GM19438 (cell line): Measurements from ENCODE around the gene NIF3L1.
A peak's percentile ranks its signal among the peaks of the same experiment; 100 is the strongest.
"Not testable (repeated sequence)": the region's sequence is repeated elsewhere in the genome, so short reads cannot be mapped to it uniquely, and the experiment has no call there.

Experiments used
- ATAC-seq: cut with Tn5 transposase; IDR thresholded peaks from one replicate; pipeline ENCODE4 v1.9.1; 2021; ENCODE audit warnings: low read depth; ENCODE audit not compliant: unreplicated experiment

NIF3L1 gene

GRCh38 chr2:200869014-200869413 lies 20.2 kb upstream of the NIF3L1 start:
- no peak for ATAC-seq

DNA sequence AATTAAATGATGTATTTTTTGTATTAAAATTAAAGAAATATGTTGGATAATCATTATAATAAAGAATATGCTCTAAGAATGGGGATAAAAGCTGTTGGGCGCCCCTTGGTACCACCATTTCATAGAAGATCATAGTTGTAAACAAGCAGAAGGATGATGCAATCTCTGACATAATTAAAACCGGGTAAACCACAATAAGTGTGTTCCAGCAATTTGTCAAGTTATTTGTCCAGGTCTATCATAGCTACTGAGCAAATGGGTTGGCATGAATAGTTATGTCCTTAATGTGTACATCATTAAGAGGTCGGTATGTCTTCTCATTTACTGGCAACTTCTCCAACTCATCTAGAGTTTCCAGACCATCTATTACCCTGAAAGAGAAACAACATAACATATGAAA lies 18.0 kb upstream of the NIF3L1 start:
- ATAC-seq = no peak

DNA sequence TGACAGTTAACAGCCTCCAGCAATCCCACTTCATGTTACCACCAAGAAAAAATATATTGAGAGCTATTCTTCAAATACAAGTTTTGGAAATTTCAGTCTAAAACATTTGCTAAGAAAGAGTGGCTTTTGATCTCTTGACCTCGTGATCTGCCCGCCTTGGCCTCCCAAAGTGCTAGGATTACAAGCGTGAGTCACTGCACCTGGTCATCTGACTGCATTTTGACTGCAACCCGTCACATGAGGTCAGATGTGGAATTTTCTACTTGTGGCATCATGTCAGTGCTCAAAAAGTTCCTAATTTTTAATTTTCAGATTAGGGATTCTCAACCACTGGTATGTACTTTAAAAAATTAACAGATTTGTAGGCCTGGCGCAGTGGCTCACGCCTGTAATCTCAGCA lies 15.6 kb upstream of the NIF3L1 start:
- no peak for ATAC-seq

DNA sequence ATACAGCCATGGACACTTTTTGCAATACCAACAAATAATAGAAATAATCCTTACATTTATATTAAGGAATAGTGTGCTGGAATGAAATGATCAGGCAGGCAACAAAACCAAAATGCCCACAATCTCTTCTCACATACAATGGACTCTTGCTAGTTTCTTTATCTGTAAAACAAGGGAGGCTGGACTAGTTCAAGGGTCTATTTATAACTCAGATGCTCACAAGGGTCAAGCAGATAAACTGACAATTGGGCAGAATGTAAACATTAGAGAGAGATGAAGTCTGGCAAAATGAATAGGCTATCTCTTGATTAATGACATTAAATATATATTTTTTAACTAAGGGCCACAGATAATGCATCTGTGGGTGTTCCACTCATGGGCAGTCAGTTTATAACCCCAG lies 11.7 kb upstream of the NIF3L1 start:
- no peak for ATAC-seq

DNA sequence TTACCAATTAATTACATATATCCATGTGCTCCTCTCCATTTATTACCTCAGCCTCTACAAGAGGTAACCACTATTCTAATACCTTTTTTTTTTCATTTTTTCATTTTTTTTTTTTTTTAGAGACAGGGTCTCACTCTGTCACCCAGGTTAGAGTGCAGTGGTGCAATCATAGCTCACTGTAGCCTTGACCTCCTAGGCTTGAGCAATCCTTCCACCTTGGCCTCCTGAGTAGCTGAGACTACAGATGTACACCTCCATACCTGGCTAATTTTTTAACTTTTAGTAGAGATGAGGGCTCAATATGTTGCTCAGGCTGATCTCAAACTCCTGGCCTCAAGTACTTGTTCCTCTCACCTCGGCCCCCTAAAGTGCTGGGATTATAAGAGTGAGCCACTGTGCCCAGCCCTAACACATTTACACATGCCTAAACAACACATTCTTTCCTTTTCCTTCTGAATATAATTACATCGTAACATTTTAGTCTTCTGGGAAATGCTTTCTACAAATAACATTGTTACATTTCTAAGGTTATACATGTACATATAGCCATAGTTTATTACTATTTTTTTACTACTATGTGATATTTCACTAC lies 10.8 kb upstream of the NIF3L1 start:
- no peak for ATAC-seq

- not testable (repeated sequence) for ATAC-seq
These were observed 7.4 kb upstream of the NIF3L1 start for GRCh38 chr2:200881715-200882249.

GRCh38 chr2:200899482-200899881 lies 10.3 kb downstream of the NIF3L1 start:
- no peak for ATAC-seq

- ATAC-seq = peak; percentile 97
These were observed 12.4 kb downstream of the NIF3L1 start for GRCh38 chr2:200901459-200902072.

GRCh38 chr2:200905618-200906296 lies 16.6 kb downstream of the NIF3L1 start:
- no peak for ATAC-seq

DNA sequence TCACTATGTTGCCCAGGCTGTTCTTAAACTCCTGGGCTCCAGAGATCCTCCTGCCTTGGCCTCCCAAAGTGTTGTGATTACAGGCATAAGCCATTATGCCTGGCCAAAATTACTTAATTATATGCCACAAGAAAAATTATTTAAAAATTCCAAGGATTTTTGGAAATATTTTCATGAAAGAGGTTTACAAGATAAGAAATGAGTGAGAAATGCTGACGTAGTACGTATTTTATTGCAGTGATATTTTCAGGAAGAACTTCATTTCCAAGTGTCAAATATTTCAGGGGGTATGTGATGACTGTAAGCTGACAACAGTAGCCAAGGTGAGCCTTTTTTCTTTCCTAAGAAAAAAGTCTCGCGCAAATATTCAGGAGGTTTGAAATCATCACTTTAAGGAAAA lies 20.8 kb downstream of the NIF3L1 start:
- no peak for ATAC-seq

- ATAC-seq = no peak
These were observed 24.5 kb downstream of the NIF3L1 start for GRCh38 chr2:200913654-200914053.

DNA sequence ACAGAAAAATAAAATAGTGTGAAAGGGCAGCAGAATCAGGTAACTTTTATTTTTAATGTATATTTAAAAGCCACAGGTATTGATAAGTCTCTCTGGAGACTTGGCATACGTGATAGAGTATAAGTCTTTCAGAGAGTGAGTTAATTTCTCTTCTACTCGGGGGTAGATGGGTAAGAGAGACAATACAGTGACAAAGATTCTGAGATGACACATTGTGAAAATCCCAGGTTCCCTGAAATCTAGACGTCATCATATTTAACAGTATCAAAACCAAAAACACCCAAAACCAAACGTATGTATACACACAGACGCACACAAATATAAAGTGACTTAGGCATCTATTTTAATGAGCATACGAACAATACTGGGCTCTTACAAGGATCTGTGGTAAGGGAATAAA lies 33.3 kb downstream of the NIF3L1 start:
- no peak for ATAC-seq

- no peak for ATAC-seq
These were observed 40.4 kb downstream of the NIF3L1 start for GRCh38 chr2:200929334-200930249.

- no peak for ATAC-seq
These were observed 41.9 kb downstream of the NIF3L1 start for GRCh38 chr2:200930947-200931626.

DNA sequence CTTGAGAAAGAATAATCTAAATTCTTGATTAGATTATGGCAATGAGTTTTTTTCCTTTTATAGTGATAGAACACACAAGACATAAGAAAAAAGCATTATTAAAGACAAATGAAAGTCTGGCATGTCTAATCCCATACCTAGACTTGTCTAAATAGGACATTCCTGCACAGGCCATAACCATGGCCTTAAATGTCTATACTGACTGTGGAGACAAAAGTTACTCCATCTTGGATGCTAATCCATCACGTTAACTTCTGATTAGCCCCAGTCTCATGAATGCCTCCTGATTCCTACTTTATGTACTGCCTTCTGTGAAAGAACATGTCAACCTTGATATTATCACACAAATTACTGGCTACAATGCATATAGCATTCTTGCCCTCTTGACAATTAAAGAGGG lies 50.7 kb downstream of the NIF3L1 start:
- no peak for ATAC-seq

- ATAC-seq = no peak
These were observed 54.4 kb downstream of the NIF3L1 start for GRCh38 chr2:200943527-200944105.

DNA sequence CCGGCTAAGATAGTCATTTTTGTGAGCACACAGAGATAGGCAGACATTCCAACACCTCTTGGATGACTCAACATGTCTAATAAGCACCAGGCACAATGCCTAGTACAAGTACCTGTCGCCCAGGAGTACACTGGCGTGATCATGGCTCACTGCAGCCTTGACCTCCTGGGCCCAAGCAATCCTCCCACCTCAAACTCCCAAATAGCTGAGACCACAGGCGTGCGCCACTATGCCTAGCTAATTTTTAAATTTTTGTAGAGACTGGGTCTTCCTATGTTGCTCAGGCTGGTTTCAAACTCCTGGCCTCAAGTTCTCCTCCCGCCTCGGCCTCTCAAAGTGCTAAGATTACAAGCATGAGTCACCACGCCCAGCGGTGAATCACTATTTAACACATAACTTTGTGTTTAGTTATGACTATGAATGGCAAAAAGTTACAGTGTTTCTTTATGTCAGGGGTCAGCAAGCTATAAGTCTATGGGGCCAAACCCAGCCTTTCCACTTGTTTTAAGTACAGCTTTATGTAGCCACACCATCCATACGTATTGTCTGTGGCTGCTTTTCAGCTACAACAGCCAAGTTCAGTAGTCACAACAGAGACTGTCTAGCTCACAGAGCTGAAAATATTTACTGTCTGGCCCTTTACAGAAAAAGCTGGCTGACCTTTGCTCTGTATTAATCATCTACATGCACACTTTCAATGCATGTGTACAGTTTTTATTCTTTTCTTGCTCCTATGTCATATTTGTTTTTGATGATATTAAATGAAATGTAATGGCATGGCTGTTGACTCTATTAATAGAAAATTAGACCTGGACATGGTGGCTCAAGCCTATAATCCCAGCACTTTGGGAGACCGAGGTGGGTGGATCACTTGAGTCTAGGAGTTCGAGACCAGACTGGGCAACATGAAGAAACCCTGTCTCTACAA lies 55.6 kb downstream of the NIF3L1 start:
- ATAC-seq = no peak

DNA sequence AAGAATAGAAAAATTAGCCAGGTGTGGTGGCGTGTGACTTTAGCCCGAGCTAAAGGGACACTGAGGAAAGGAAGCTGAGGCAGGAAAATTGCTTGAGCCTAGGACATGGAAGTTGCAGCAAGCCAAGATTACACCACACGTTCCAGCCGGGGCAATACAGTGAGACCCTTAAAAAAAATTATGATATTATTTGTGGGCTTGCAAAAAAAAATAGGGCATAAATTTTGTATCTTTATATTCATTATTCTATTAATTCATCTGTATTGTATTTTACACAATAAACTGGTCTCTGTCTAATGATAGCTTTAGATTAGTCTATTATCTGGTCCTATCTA lies 56.2 kb downstream of the NIF3L1 start:
- ATAC-seq = no peak

GRCh38 chr2:200950378-200950777 lies 61.2 kb downstream of the NIF3L1 start:
- no peak for ATAC-seq
